ENCODE data around the gene ZWILCH.
A peak's percentile ranks its signal among the peaks of the same experiment; 100 is the strongest.
"Not testable (repeated sequence)": the region's sequence is repeated elsewhere in the genome, so short reads cannot be mapped to it uniquely, and the experiment has no call there.

ZWILCH gene

GRCh38 chr15:66489179-66489791 lies 15.8 kb upstream of the ZWILCH start:
- no peak for DNase-seq

- DNase-seq, result no peak
Observed at GRCh38 chr15:66491846-66492245, 13.3 kb upstream of the ZWILCH start.

GRCh38 chr15:66494262-66494661 lies 10.9 kb upstream of the ZWILCH start:
- no peak for DNase-seq

- DNase-seq, result no peak
Observed at GRCh38 chr15:66496951-66497501, 8.1 kb upstream of the ZWILCH start.

- DNase-seq, result peak; percentile 93
Observed at GRCh38 chr15:66497502-66498455, 7.3 kb upstream of the ZWILCH start, which contains the start of gene SNAPC5. TSS of gene SNAPC5 (minus strand) at chr15:66497762. CDS start at chr15:66497731, 31 bp downstream.

- no peak for DNase-seq
Observed at GRCh38 chr15:66498501-66499386, 6.4 kb upstream of the ZWILCH start.

- DNase-seq, result not testable (repeated sequence)
Observed at GRCh38 chr15:66500346-66500745, 4.8 kb upstream of the ZWILCH start.

GRCh38 chr15:66502491-66502890 lies 2.6 kb upstream of the ZWILCH start:
- no peak for DNase-seq

GRCh38 chr15:66503041-66503648 lies 2.0 kb upstream of the ZWILCH start:
- not testable (repeated sequence) for DNase-seq

GRCh38 chr15:66503780-66504562 lies 1.2 kb upstream of the ZWILCH start:
- DNase-seq, result no peak

GRCh38 chr15:66505430-66505811 lies 295 bp downstream of the ZWILCH start:
- DNase-seq, result no peak

GRCh38 chr15:66505818-66506217 lies 692 bp downstream of the ZWILCH start:
- no peak for DNase-seq

- no peak for DNase-seq
Observed at GRCh38 chr15:66508293-66508883, 3.3 kb downstream of the ZWILCH start.

- DNase-seq, result no peak
Observed at GRCh38 chr15:66514586-66514985, 9.5 kb downstream of the ZWILCH start.

GRCh38 chr15:66515901-66516322 lies 10.8 kb downstream of the ZWILCH start:
- DNase-seq, result no peak

- no peak for DNase-seq
Observed at GRCh38 chr15:66523926-66524325, 18.8 kb downstream of the ZWILCH start.

- DNase-seq, result no peak
Observed at GRCh38 chr15:66524838-66525237, 19.7 kb downstream of the ZWILCH start.

- no peak for DNase-seq
Observed at GRCh38 chr15:66535056-66535455, 29.9 kb downstream of the ZWILCH start.

GRCh38 chr15:66542896-66543295 lies 37.8 kb downstream of the ZWILCH start:
- no peak for DNase-seq

GRCh38 chr15:66545255-66545654 lies 40.1 kb downstream of the ZWILCH start:
- DNase-seq, result no peak

- no peak for DNase-seq
Observed at GRCh38 chr15:66555685-66556084, 50.6 kb downstream of the ZWILCH start.

Data from KG1 (cell line).